HEK293T (cell line): ENCODE results near the gene OR4K14.

Experiments used
- SUZ12 ChIP-seq: fragments of 450-650 bp; IDR thresholded peaks from 2 replicates; pipeline ENCODE4 v1.6.1; 2016; ENCODE audit warnings: mild to moderate bottlenecking
- TARDBP ChIP-seq: fragments of 450-650 bp; IDR thresholded peaks from 2 replicates; pipeline ENCODE4 v1.6.1; 2016

- TF ChIP-seq SUZ12 (no peak), TARDBP (no peak)
These were observed 29.1 kb upstream of the OR4K14 start for GRCh38 chr14:20048202-20048601.
